ENCODE data around the gene PRICKLE2. TPM values are rescaled to one million over a fixed set of nuclear protein-coding genes. Genes with fewer than 3 reads are reported as not detected.
A peak's percentile ranks its signal among the peaks of the same experiment; 100 is the strongest.

PRICKLE2 gene
- total RNA-seq, 4 donors from 2014 or later = 77.3 to 109 (median 96.7) TPM

DNA sequence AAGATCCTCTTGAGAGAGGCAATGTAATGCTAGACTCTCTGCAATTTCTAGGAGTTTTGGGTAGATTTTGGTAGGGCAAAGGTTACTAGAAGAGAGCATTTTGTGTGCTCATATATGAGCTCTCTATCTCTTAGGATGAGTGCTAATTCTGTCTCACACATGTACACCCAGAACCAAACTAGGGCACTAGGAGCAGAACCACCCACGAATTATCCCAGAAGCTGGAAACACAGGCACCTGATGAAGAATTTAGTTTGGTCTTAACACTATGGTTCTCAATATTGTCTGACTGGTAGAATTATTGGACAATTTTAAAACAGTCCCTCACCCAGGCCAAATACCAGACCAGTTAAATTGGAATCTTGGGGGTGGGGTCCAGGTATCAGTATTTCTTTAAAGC, 94.8 kb downstream of the PRICKLE2 start:
- Histone ChIP-seq H3K9me3 (no peaks in the 10 kb centered on the region), H3K36me3 (peaks cover 0 to 28% of the 10 kb centered on the region in 2 donors), H3K4me1 (peaks cover 0 to 58% (median 9%) of the 10 kb centered on the region in 3 donors), H3K4me3 (no peak overlapping the region), H3K27ac (peak overlapping the region in 3 of 4 donors; percentile 14 to 58 (median 53)), H3K27me3 (no peaks in the 10 kb centered on the region)
- no peak for ATAC-seq
- TF ChIP-seq EP300 (IDR thresholded peaks at IDR 0.05) (no peak), POLR2AphosphoS5 (IDR thresholded peaks at IDR 0.05) (no peak), CTCF (IDR thresholded peaks at IDR 0.05) (no peak), POLR2A (IDR thresholded peaks at IDR 0.05) (no peak)
- WGBS, 2 donors (ENCODE audit: low coverage in 1 of 2) = 80 to 100% methylated on average over 1 of the region's 1 CpG

DNA sequence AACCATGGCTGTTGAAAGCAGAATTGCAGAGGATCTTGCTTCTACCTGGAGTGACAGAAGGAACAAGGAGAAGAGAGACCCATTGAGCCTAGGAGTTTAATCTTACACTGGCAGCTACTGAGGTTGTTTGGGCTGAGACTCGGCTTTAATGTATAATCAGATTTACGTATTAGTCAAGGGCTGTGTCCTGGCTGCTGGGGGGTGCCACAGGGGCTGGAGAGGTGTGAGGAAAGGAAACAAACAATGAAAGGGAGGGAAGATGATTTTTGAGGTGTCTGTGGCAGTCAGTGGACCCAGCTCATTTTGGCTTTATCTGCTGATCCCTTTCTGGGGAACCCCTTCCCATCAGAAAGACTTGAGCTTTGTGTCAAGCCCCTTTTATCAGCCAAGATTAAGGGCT, 95.7 kb downstream of the PRICKLE2 start:
- ATAC-seq = no peak
- peak overlapping the region in 2 of 4 donors; percentile 53 to 58 for H3K27ac ChIP-seq
- H3K36me3 ChIP-seq = peaks cover 0 to 35% of the 10 kb centered on the region in 2 donors
- no peaks in the 10 kb centered on the region for H3K9me3 ChIP-seq
- no peak overlapping the region for H3K4me3 ChIP-seq
- WGBS, 2 donors (ENCODE audit: low coverage in 1 of 2) = 54% methylated on average over 2 of the region's 2 CpGs; no CpG with 5 or more reads in 1 of the 2 donors
- no peaks in the 10 kb centered on the region for H3K27me3 ChIP-seq
- peaks cover 0 to 49% (median 9%) of the 10 kb centered on the region in 3 donors for H3K4me1 ChIP-seq
- TF ChIP-seq EP300 (IDR thresholded peaks at IDR 0.05) (no peak), POLR2A (IDR thresholded peaks at IDR 0.05) (no peak), POLR2AphosphoS5 (IDR thresholded peaks at IDR 0.05) (no peak)

DNA sequence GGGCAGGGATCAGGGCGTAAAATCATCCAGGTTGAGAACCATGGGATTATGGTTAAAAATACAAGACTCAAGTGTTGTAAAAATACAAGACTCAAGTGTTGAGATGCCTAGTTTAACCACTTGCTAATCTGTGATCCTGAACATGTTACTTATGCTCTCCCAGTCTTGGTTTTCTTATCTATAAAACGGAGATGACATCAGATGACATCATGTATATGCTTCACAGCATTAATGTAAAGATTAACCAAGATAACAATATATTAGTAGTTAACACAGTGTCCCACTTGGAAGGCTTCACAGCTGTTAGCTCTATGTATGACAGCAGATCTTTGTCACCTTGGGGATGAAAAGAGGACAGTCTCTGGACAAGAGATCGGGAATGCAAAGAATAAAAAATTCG, 96.2 kb downstream of the PRICKLE2 start:
- H3K4me1 ChIP-seq = peaks cover 0 to 44% (median 9%) of the 10 kb centered on the region in 3 donors
- 65 to 77% methylated on average over 4 of the region's 4 CpGs for WGBS, 2 donors (ENCODE audit: low coverage in 1 of 2)
- H3K27me3 ChIP-seq = no peaks in the 10 kb centered on the region
- peaks cover 0 to 36% of the 10 kb centered on the region in 2 donors for H3K36me3 ChIP-seq
- H3K4me3 ChIP-seq = no peak overlapping the region
- no peaks in the 10 kb centered on the region for H3K9me3 ChIP-seq
- H3K27ac ChIP-seq = peak overlapping the region in 2 of 4 donors; percentile 53 to 58
- TF ChIP-seq POLR2A (IDR thresholded peaks at IDR 0.05) = no peak
- TF ChIP-seq EP300 (IDR thresholded peaks at IDR 0.05) = no peak
- TF ChIP-seq CTCF (IDR thresholded peaks at IDR 0.05) = no peak
- TF ChIP-seq POLR2AphosphoS5 (IDR thresholded peaks at IDR 0.05) = no peak
- no peak for ATAC-seq

GRCh38 chr3:64125561-64125960, 99.7 kb downstream of the PRICKLE2 start:
- no peaks in the 10 kb centered on the region for H3K27me3 ChIP-seq
- peaks cover 4 to 37% (median 7%) of the 10 kb centered on the region in 3 donors for H3K4me1 ChIP-seq
- 34 to 72% methylated on average over 2 of the region's 2 CpGs for WGBS, 2 donors (ENCODE audit: low coverage in 1 of 2)
- TF ChIP-seq CTCF (IDR thresholded peaks at IDR 0.05) (no peak), EP300 (IDR thresholded peaks at IDR 0.05) (no peak), POLR2A (IDR thresholded peaks at IDR 0.05) (no peak), POLR2AphosphoS5 (IDR thresholded peaks at IDR 0.05) (no peak)
- no peak for ATAC-seq
- peaks cover 0 to 39% of the 10 kb centered on the region in 2 donors for H3K36me3 ChIP-seq
- no peaks in the 10 kb centered on the region for H3K9me3 ChIP-seq
- no peak overlapping the region for H3K27ac ChIP-seq
- no peak overlapping the region for H3K4me3 ChIP-seq

GRCh38 chr3:64123931-64124330, 101.3 kb downstream of the PRICKLE2 start:
- 58 to 100% methylated on average over 1 to 2 of the region's 2 CpGs for WGBS, 2 donors (ENCODE audit: low coverage in 1 of 2)
- no peaks in the 10 kb centered on the region for H3K9me3 ChIP-seq
- peaks cover 0 to 43% of the 10 kb centered on the region in 2 donors for H3K36me3 ChIP-seq
- TF ChIP-seq POLR2AphosphoS5 (IDR thresholded peaks at IDR 0.05) = no peak
- no peak for TF ChIP-seq POLR2A (IDR thresholded peaks at IDR 0.05)
- TF ChIP-seq EP300 (IDR thresholded peaks at IDR 0.05) = no peak
- TF ChIP-seq CTCF (IDR thresholded peaks at IDR 0.05) = no peak
- H3K4me1 ChIP-seq = peaks cover 4 to 26% (median 7%) of the 10 kb centered on the region in 3 donors
- H3K27me3 ChIP-seq = no peaks in the 10 kb centered on the region
- H3K4me3 ChIP-seq = no peak overlapping the region
- H3K27ac ChIP-seq = no peak overlapping the region
- no peak for ATAC-seq

Data from gastroesophageal sphincter (tissue), 4 donors.